ENCODE data around the gene NR4A1.

DNA sequence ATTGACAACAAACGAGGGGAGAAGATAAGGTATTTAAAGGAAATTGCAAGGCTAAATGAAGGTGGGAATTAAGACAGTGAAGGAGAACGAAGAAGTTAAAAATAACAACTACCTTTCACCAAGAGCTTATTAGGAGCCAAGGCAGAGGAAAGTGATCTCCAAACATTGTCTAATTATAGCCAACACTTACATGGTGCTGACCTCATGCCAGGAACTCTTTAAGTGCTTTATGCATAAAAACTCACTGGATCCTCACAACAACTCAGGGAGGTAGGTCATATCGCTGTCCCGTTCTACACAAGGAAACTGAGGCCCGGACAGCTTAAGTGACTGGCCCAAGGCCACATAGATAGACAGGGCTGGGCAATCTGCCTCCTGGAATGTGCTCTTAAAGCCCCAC lies 25.0 kb upstream of the NR4A1 start:
- TF ChIP-seq, protein P1, sequence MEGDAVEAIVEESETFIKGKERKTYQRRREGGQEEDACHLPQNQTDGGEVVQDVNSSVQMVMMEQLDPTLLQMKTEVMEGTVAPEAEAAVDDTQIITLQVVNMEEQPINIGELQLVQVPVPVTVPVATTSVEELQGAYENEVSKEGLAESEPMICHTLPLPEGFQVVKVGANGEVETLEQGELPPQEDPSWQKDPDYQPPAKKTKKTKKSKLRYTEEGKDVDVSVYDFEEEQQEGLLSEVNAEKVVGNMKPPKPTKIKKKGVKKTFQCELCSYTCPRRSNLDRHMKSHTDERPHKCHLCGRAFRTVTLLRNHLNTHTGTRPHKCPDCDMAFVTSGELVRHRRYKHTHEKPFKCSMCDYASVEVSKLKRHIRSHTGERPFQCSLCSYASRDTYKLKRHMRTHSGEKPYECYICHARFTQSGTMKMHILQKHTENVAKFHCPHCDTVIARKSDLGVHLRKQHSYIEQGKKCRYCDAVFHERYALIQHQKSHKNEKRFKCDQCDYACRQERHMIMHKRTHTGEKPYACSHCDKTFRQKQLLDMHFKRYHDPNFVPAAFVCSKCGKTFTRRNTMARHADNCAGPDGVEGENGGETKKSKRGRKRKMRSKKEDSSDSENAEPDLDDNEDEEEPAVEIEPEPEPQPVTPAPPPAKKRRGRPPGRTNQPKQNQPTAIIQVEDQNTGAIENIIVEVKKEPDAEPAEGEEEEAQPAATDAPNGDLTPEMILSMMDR (optimal IDR thresholded peaks at IDR 0.05 in 1 of 3, IDR thresholded peaks at IDR 0.05 in 1 of 3, conservative IDR thresholded peaks at IDR 0.05 in 1 of 3; ENCODE audit: extremely low read depth in 1 of 3, insufficient read depth in 2 of 3, low read length in 3 of 3), result no peak
- no peak for TF ChIP-seq EZH2 (IDR thresholded peaks at IDR 0.05; ENCODE audit: low read length)

Measured in keratinocyte (primary cell).